Stimulated activated effector memory CD8-positive, alpha-beta T cell treated with anti-CD3 and anti-CD28 coated beads, Interleukin-12 subunit alpha, Interleukin-12 subunit beta, amount 100 ng/mL, for 72 hours (primary cell): ENCODE data around the gene SNX30.

Experiments used
- ATAC-seq: fragments of 150-1000 bp; cut with Tn5 transposase; 2 replicates; pipeline ENCODE4 v1.10.0; 2021
- DNase-seq, 2 donors: peaks; one replicate each; pipeline ENCODE4 v3.0.0; 2021 to 2022; ENCODE audit warnings: low spot score in 2 of 2
- H3K27ac Mint-ChIP-seq: one replicate; pipeline ENCODE4 v1.8.0; 2022; ENCODE audit warnings: mild to moderate bottlenecking, mixed read lengths
- H3K36me3 Mint-ChIP-seq: one replicate; pipeline ENCODE4 v1.8.0; 2022; ENCODE audit warnings: mild to moderate bottlenecking, mixed read lengths
- H3K4me1 Mint-ChIP-seq: one replicate; pipeline ENCODE4 v1.8.0; 2022; ENCODE audit warnings: mixed read lengths
- H3K4me3 Mint-ChIP-seq: one replicate; pipeline ENCODE4 v1.8.0; 2022; ENCODE audit warnings: mild to moderate bottlenecking, mixed read lengths
- H3K9me3 Mint-ChIP-seq: one replicate; pipeline ENCODE4 v1.8.0; 2022; ENCODE audit warnings: mixed read lengths

SNX30 gene

GRCh38 chr9:112786829-112787520, 36.4 kb downstream of the SNX30 start:
- Mint-ChIP-seq H3K9me3 (no peaks in the 10 kb centered on the region), H3K36me3 (no peaks in the 10 kb centered on the region), H3K4me1 (peaks cover 42% of the 10 kb centered on the region), H3K27ac (peak overlapping the region; percentile 48), H3K4me3 (no peak overlapping the region)
- ATAC-seq (no peak), DNase-seq (no peak)

- Mint-ChIP-seq H3K36me3 (no peaks in the 10 kb centered on the region), H3K27ac (no peak overlapping the region), H3K4me3 (no peak overlapping the region), H3K9me3 (no peaks in the 10 kb centered on the region), H3K4me1 (peaks cover 40% of the 10 kb centered on the region)
- ATAC-seq (no peak), DNase-seq (no peak)
Measured at GRCh38 chr9:112787978-112788377, 37.4 kb downstream of the SNX30 start.

- Mint-ChIP-seq H3K36me3 (no peaks in the 10 kb centered on the region), H3K4me3 (no peak overlapping the region), H3K9me3 (no peaks in the 10 kb centered on the region), H3K4me1 (peaks cover 35% of the 10 kb centered on the region), H3K27ac (no peak overlapping the region)
- no peak for DNase-seq
- ATAC-seq = no peak
Measured at GRCh38 chr9:112789473-112789872, 38.9 kb downstream of the SNX30 start.

- ATAC-seq (no peak), DNase-seq (no peak)
- Mint-ChIP-seq H3K36me3 (no peaks in the 10 kb centered on the region), H3K4me1 (peaks cover 32% of the 10 kb centered on the region), H3K9me3 (no peaks in the 10 kb centered on the region), H3K27ac (no peak overlapping the region), H3K4me3 (no peak overlapping the region)
Measured at GRCh38 chr9:112789891-112790774, 39.6 kb downstream of the SNX30 start.

DNA sequence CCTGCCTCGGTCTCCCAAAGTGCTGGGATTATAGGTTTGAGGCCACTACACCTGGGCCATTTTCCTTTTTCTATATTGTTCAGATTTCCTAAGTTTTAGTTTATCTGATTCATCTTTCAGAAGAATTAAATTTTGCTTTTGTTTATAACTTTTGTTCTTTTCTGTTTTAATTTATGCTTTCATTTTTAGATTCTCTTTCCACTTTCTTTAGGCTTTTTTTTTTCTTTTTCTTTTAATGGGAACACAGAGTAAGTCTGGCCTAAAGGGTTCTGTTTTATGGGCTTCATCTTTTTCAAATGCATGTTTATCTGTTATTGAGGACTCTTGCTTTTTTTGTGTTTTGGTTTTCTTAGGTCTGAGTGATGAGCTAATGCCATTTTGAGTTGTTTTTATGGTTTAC, 42.1 kb downstream of the SNX30 start:
- no peak for ATAC-seq
- Mint-ChIP-seq H3K9me3 (no peaks in the 10 kb centered on the region), H3K36me3 (no peaks in the 10 kb centered on the region), H3K4me1 (peaks cover 31% of the 10 kb centered on the region), H3K27ac (peak overlapping the region; percentile 50), H3K4me3 (no peak overlapping the region)
- DNase-seq = no peak

GRCh38 chr9:112793213-112793810, 42.8 kb downstream of the SNX30 start:
- Mint-ChIP-seq H3K4me1 (peaks cover 31% of the 10 kb centered on the region), H3K27ac (peak overlapping the region; percentile 50), H3K9me3 (no peaks in the 10 kb centered on the region), H3K36me3 (no peaks in the 10 kb centered on the region), H3K4me3 (no peak overlapping the region)
- peak; percentile 99 for ATAC-seq
- DNase-seq = peak; percentile 76 to 90

DNA sequence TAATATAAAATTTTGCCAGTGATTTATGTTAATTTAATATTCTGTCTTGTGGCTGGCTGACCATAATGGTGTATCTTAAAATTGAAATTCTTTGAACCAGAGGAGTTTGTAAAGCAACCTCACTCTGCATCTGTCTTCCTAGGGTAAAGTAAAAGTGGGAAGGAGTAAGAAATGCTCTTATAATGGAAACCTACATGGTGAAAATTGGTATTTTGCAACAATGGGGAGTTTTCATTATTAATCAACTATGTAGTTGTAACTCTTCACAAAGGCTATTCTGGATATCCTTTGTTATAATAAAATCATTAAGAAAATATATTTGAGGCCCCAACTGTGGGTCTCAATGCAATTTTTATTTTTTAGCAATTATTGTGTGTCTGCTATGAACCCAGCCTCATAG, 44.2 kb downstream of the SNX30 start:
- no peak overlapping the region for H3K27ac Mint-ChIP-seq
- ATAC-seq (no peak), DNase-seq (no peak)
- H3K9me3 Mint-ChIP-seq = no peaks in the 10 kb centered on the region
- no peaks in the 10 kb centered on the region for H3K36me3 Mint-ChIP-seq
- peaks cover 26% of the 10 kb centered on the region for H3K4me1 Mint-ChIP-seq
- H3K4me3 Mint-ChIP-seq = no peak overlapping the region

DNA sequence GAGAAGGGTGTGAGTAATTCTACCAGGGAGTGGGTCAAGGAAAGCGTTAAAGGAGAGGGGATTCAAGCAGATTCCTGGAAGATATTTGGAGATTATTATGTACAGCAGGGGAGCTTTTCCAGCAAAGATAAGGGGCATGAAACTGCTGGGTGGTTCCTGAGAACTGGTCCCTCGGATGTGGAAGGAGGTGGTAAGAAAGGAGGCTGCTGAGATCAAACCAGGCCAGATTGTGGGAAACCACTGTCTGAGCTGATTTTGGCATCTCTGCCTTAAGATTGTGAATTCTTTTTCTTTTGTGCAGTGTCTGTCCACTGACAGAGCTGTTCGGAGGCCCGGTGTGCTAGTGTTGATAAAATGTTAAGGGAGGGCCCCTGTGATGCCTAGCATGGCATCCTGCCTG, 45.4 kb downstream of the SNX30 start:
- H3K36me3 Mint-ChIP-seq = no peaks in the 10 kb centered on the region
- H3K4me3 Mint-ChIP-seq = no peak overlapping the region
- ATAC-seq (no peak), DNase-seq (no peak)
- H3K27ac Mint-ChIP-seq = peak overlapping the region; percentile 71
- peaks cover 26% of the 10 kb centered on the region for H3K4me1 Mint-ChIP-seq
- H3K9me3 Mint-ChIP-seq = no peaks in the 10 kb centered on the region

DNA sequence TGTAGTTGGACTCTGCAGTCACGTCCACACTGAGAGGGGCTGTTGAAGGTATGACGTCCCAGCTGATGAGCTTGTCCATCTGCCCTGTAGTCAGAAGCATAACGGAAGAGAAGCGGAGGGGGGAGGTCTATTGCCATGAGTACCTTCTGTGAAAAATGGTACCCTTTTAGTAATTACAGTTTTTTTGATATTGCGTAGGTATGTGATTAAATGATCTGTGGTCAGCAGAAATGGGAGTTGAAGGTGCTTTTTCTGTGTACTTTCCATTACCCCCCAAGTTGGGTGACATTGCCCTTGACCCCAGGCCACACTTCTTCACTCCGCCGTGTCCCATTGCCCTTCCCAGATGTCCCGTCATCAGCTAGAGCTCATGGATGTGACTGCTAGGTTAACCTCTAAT, 45.9 kb downstream of the SNX30 start:
- Mint-ChIP-seq H3K36me3 (no peaks in the 10 kb centered on the region), H3K4me3 (no peak overlapping the region), H3K9me3 (no peaks in the 10 kb centered on the region), H3K27ac (peak overlapping the region; percentile 71), H3K4me1 (peaks cover 26% of the 10 kb centered on the region)
- ATAC-seq (no peak), DNase-seq (no peak)

DNA sequence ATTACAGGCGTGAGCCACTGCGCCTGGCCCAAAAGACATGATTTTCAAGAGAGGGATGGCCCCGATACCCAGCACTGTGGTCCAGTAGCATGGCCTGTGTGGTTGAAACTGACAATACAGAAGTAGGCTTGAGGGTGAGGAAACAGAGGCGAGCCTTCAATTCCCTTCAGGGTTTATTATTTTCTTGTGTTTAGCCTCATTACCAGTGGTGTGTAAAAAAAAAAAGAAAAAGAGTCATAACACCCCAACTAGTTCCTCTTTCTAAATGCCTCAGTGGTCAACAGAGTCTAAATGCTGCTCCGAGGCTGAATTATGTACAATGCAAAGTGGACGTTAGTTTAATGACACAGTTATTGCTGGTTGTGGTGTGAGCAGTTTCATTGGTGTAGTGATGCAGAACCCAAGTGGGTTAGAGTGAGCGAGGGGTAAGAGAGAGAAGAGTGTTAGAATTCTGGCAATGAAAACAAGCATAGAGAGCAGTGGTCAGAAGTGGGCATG, 58.8 kb downstream of the SNX30 start:
- Mint-ChIP-seq H3K4me3 (no peak overlapping the region), H3K9me3 (no peaks in the 10 kb centered on the region), H3K36me3 (peaks cover 7% of the 10 kb centered on the region), H3K4me1 (no peaks in the 10 kb centered on the region), H3K27ac (no peak overlapping the region)
- ATAC-seq (peak; percentile 36), DNase-seq (no peak)

- Mint-ChIP-seq H3K36me3 (peaks cover 7% of the 10 kb centered on the region), H3K4me3 (no peak overlapping the region), H3K27ac (no peak overlapping the region), H3K9me3 (no peaks in the 10 kb centered on the region), H3K4me1 (no peaks in the 10 kb centered on the region)
- no peak for DNase-seq
- no peak for ATAC-seq
Measured at GRCh38 chr9:112809906-112810305, 59.3 kb downstream of the SNX30 start.

DNA sequence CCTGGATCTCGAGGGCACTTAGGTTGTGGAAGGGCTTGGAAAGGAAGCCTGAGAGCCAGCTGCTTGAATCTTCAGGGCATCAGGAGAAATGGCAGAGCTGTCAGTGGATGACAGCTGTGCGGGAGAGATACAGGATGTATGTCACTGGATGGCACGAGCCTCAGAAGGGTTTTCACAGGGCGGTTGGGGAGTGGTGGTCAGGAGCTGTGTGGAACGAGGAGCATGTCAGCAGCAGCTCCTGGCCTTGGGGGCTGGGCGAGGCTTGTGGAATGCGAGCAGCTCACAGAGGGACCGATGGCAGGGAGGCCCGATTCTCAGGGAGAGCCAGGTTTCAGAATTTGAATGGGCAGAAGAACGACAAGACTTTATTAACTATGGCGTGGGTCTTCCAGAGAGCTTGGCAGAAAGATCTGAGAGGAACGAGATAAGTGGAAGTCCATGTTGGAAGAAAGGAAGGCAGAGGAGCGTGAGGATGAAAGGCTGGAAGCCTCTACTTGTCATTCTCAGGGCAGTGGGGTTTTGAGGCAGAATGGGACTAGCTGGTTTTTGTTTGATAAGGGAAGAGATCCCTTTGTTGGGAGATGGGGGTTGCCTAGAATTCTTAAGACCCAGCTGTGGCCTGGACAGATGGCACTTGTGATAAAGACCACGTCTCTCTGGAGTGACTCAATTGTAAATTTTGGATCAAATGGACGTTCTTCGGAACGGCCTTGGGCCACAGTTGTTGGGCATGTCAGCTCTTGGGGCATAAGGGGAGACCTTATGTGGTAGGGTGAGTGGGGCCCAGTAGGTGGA, 60.3 kb downstream of the SNX30 start:
- Mint-ChIP-seq H3K4me3 (no peak overlapping the region), H3K9me3 (no peaks in the 10 kb centered on the region), H3K4me1 (no peaks in the 10 kb centered on the region), H3K27ac (no peak overlapping the region), H3K36me3 (peaks cover 7% of the 10 kb centered on the region)
- ATAC-seq (no peak), DNase-seq (no peak)

- H3K27ac Mint-ChIP-seq = no peak overlapping the region
- H3K9me3 Mint-ChIP-seq = no peaks in the 10 kb centered on the region
- ATAC-seq (no peak), DNase-seq (no peak)
- no peak overlapping the region for H3K4me3 Mint-ChIP-seq
- H3K36me3 Mint-ChIP-seq = peaks cover 7% of the 10 kb centered on the region
- H3K4me1 Mint-ChIP-seq = no peaks in the 10 kb centered on the region
Measured at GRCh38 chr9:112811518-112811917, 61.0 kb downstream of the SNX30 start.

GRCh38 chr9:112815868-112816267, 65.3 kb downstream of the SNX30 start:
- H3K4me1 Mint-ChIP-seq = peaks cover 6% of the 10 kb centered on the region
- peaks cover 24% of the 10 kb centered on the region for H3K36me3 Mint-ChIP-seq
- ATAC-seq (no peak), DNase-seq (no peak)
- no peaks in the 10 kb centered on the region for H3K9me3 Mint-ChIP-seq
- no peak overlapping the region for H3K4me3 Mint-ChIP-seq
- H3K27ac Mint-ChIP-seq = no peak overlapping the region

- H3K27ac Mint-ChIP-seq = no peak overlapping the region
- peaks cover 24% of the 10 kb centered on the region for H3K36me3 Mint-ChIP-seq
- no peaks in the 10 kb centered on the region for H3K9me3 Mint-ChIP-seq
- DNase-seq = no peak
- peaks cover 6% of the 10 kb centered on the region for H3K4me1 Mint-ChIP-seq
- no peak for ATAC-seq
- H3K4me3 Mint-ChIP-seq = no peak overlapping the region
Measured at GRCh38 chr9:112817860-112818203, 67.3 kb downstream of the SNX30 start.
